Measurements from ENCODE around the gene MTFMT. TPM values are rescaled to one million over a fixed set of nuclear protein-coding genes. Genes with fewer than 3 reads are reported as not detected.

MTFMT gene
- total RNA-seq, 1 experiment from 2014 or later = 30.4 TPM

GRCh38 chr15:65042776-65043327 is 13.4 kb upstream of the MTFMT start (continued):
- TF ChIP-seq CEBPB (IDR thresholded peaks at IDR 0.05; ENCODE audit: low read depth) (no peak), ZBTB33 (IDR thresholded peaks at IDR 0.05; ENCODE audit: extremely low read depth, insufficient replicate concordance, low read length) (no peak), POLR2AphosphoS5 (IDR thresholded peaks at IDR 0.05; ENCODE audit: low read depth, low read length) (no peak)

GRCh38 chr15:65041787-65042186 is 12.3 kb upstream of the MTFMT start:
- no peaks in the 10 kb centered on the region for H3K9me3 ChIP-seq (ENCODE audit: control insufficient read depth in 1 of 2, insufficient read depth in 1 of 2, low read depth in 1 of 2, low read length in 2 of 2)
- no peak for TF ChIP-seq SIN3A (IDR thresholded peaks at IDR 0.05; ENCODE audit: low read depth)
- intact Hi-C loops (cut with micrococcal nuclease) = no loop called here
- BruUV-seq (replicated peaks) = no TSS peak
- H3K27ac ChIP-seq (ENCODE audit: low read depth, low read length) = no peak overlapping the region
- no peaks in the 10 kb centered on the region for H3K9me2 ChIP-seq (ENCODE audit: insufficient read depth)
- no peak for DNase-seq (ENCODE audit: low read depth, low spot score)
- RAD21 ChIA-PET (ENCODE audit: low non-redundant PET in 1 of 2, low total read pairs in 2 of 2, uncharacterized antibody in 2 of 2, unreplicated experiment in 2 of 2) = no interaction called here
- POLR2A ChIA-PET = no interaction called here
- H3K79me2 ChIP-seq (ENCODE audit: insufficient read depth, low read length) = no peaks in the 10 kb centered on the region
- no peak overlapping the region for H3K9ac ChIP-seq (ENCODE audit: low read length)
- no peak overlapping the region for H3K4me3 ChIP-seq (replicated peaks in 1 of 2; ENCODE audit: low read depth in 1 of 2, low read length in 2 of 2)
- H4K20me1 ChIP-seq (ENCODE audit: insufficient read depth) = no peaks in the 10 kb centered on the region
- H3K27me3 ChIP-seq (ENCODE audit: insufficient read depth, low read length) = no peaks in the 10 kb centered on the region
- no peak overlapping the region for H3K4me2 ChIP-seq (ENCODE audit: low read length)
- H3K4me1 ChIP-seq (ENCODE audit: control insufficient read depth in 1 of 2, insufficient read depth in 2 of 2, low read length in 2 of 2) = peaks cover 13 to 30% of the 10 kb centered on the region in 2 experiments
- no peak overlapping the region for H2AFZ ChIP-seq (ENCODE audit: low read depth, low read length, poor library complexity, severe bottlenecking)
- H3K36me3 ChIP-seq (ENCODE audit: control insufficient read depth in 1 of 2, insufficient read depth in 2 of 2, low read length in 2 of 2) = no peaks in the 10 kb centered on the region
- CTCF ChIA-PET = interaction anchor here (1.3 kb wide), 2 partner anchors 37 to 60 kb away, joined by 3 to 4 read pairs; no protein-coding TSS in a partner anchor
- ATAC-seq = no peak

- Histone ChIP-seq H3K4me2 (ENCODE audit: low read length) (no peak overlapping the region), H3K9me3 (ENCODE audit: control insufficient read depth in 1 of 2, insufficient read depth in 1 of 2, low read depth in 1 of 2, low read length in 2 of 2) (no peaks in the 10 kb centered on the region), H3K9me2 (ENCODE audit: insufficient read depth) (no peaks in the 10 kb centered on the region), H3K4me3 (replicated peaks in 1 of 2; ENCODE audit: low read depth in 1 of 2, low read length in 2 of 2) (no peak overlapping the region), H3K27me3 (ENCODE audit: insufficient read depth, low read length) (no peaks in the 10 kb centered on the region), H3K4me1 (ENCODE audit: control insufficient read depth in 1 of 2, insufficient read depth in 2 of 2, low read length in 2 of 2) (peaks cover 13 to 29% of the 10 kb centered on the region in 2 experiments), H2AFZ (ENCODE audit: low read depth, low read length, poor library complexity, severe bottlenecking) (no peak overlapping the region), H3K36me3 (ENCODE audit: control insufficient read depth in 1 of 2, insufficient read depth in 2 of 2, low read length in 2 of 2) (no peaks in the 10 kb centered on the region), H4K20me1 (ENCODE audit: insufficient read depth) (no peaks in the 10 kb centered on the region), H3K27ac (ENCODE audit: low read depth, low read length) (no peak overlapping the region), H3K9ac (ENCODE audit: low read length) (no peak overlapping the region), H3K79me2 (ENCODE audit: insufficient read depth, low read length) (no peaks in the 10 kb centered on the region)
- intact Hi-C loops (cut with micrococcal nuclease) = no loop called here
- TF ChIP-seq ELF1 (IDR thresholded peaks at IDR 0.05; ENCODE audit: borderline replicate concordance, low read depth) = no peak
- TF ChIP-seq EZH2phosphoT487 (IDR thresholded peaks at IDR 0.05; ENCODE audit: borderline replicate concordance) = no peak
- no peak for TF ChIP-seq EZH2 (IDR thresholded peaks at IDR 0.05)
- no peak for TF ChIP-seq YY1 (IDR thresholded peaks at IDR 0.05; ENCODE audit: extremely low read depth, insufficient replicate concordance, low read depth, low read length)
- ATAC-seq (no peak), DNase-seq (ENCODE audit: low read depth, low spot score) (no peak)
- RAD21 ChIA-PET (ENCODE audit: low non-redundant PET in 1 of 2, low total read pairs in 2 of 2, uncharacterized antibody in 2 of 2, unreplicated experiment in 2 of 2) = no interaction called here
- BruUV-seq (replicated peaks) = no TSS peak
- POLR2A ChIA-PET = no interaction called here
- CTCF ChIA-PET = no interaction called here
Measured at GRCh38 chr15:65040461-65040860, 11.0 kb upstream of the MTFMT start.

All from HCT116 (cell line).